HG03196 (cell line): ENCODE results near the gene PLEKHA7.

ENCODE experiments used
- ATAC-seq: cut with Tn5 transposase; IDR thresholded peaks from one replicate; pipeline ENCODE4 v1.9.1; 2021; ENCODE audit not compliant: unreplicated experiment

The PLEKHA7 gene

GRCh38 chr11:16777613-16777975 is 236.6 kb downstream of the PLEKHA7 start:
- ATAC-seq = no peak

DNA sequence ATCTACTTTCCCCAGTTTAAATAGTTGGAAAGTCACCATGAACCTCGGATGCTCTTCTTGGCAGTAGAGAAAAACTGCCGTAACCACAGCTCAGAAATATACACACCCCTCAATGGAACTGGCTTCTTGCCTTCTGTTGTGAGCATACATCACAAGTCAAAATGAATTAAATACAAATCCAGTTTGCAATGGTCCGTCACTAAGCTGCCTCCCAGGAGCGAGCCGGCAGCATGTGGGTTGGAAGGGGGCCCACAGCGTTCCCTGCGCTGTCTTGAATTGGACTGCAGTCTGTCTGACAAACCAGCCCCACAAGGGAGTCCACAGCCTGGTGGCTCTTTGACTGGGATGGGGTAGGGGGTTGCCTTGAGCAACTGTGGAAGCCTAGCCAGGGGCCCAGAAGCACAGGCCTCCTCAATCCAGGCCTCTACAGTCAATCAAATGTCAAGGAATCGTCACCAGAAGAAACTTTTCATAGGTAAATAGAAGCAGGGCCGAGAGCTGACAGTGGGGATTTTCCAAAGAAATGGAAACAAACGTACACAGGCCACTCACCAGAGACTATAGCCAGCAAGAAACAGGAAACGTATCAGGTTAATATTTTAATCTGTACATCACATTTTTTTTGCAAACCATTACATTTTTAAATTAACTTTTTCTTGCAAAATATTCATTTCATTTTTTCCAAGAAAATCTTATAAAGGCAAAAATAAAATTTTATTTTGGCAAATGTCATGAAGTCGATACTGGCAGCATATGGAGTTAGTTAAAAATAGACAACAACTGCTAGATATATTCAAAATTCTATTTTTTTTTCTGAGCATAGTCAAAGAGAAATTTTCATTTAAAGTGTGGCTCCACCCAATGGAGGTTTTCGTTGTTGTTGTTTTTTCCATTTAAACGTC is 237.3 kb downstream of the PLEKHA7 start:
- ATAC-seq = no peak

GRCh38 chr11:16775614-16776283 is 238.5 kb downstream of the PLEKHA7 start:
- no peak for ATAC-seq

DNA sequence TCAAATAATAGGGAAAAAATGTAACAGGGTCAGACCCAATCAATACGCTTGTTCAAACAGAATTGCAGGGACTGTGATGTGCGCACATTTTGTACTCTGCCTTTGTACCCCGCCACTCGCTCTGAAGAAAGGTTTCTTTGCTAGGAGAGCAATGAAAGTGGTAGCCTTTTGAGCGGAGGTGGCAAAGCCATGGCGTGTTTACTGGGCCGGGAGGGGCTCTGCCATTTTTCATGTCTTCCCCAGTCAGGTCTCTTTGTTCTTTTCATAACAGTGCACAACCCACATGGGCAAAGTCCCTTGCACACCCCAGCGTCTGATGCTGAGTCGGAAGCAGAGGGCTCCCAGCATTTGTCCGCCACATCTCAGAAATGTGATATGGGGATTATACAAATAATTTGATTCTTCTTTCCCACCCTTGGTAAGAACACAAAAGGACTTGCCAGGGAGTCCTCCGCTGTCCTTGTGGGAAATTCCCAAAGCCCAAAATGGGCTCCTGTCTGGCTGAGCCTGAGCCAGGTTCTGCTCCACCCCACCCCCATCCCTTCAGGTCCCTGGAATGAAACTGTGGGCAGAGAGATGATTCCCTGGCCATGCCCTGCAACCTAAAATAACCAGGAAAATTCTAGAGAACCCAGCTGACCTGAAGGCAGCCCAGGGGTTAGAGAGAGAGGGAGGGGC is 239.1 kb downstream of the PLEKHA7 start:
- ATAC-seq = no peak

DNA sequence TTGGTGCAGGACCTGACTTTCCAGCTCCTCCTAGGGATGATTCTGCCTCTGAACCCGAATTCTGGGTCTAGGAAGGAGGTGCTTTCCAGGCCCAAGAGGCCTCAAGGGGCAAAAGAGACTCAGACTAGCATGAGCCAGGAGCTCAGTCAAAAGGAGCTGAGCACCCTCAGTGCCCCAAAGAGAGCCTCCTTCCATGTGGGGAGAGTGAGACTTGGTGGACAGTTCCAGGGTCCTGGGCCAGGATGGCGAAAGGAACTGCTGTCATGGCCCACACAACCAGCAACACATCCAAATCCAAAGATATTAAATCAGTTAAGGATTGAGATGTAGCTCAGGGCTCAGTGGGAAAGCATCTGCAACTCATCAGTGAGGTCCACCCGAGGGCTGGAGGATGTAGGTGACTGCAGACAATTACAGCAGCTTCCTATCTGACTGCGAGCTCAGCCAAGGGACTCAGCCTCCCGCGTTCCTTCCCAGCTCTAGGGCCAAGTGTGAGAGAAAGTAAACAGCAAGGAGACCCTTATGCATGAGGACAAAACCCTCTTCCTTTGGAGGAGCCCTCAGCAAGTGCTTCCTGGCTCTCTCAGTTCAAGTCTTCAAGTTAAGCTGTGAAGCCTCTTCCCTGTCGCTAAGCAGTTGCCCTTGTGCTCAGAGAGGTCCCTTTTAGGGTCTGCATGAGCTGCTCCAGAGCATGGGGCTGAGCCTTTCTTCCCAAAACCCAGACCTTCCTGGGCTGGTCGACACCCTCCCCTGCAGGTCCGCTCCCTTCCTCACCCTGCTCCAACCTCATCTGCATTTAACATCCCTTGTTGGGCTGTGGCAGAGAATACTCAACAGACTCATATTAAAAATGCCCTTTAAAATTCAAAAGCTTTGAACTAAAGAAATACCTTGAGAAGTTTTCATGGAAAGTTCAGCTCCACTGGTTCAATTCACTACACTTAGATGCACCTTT is 240.0 kb downstream of the PLEKHA7 start:
- ATAC-seq = no peak

- no peak for ATAC-seq
Measured at GRCh38 chr11:16772141-16772512, 242.1 kb downstream of the PLEKHA7 start.

DNA sequence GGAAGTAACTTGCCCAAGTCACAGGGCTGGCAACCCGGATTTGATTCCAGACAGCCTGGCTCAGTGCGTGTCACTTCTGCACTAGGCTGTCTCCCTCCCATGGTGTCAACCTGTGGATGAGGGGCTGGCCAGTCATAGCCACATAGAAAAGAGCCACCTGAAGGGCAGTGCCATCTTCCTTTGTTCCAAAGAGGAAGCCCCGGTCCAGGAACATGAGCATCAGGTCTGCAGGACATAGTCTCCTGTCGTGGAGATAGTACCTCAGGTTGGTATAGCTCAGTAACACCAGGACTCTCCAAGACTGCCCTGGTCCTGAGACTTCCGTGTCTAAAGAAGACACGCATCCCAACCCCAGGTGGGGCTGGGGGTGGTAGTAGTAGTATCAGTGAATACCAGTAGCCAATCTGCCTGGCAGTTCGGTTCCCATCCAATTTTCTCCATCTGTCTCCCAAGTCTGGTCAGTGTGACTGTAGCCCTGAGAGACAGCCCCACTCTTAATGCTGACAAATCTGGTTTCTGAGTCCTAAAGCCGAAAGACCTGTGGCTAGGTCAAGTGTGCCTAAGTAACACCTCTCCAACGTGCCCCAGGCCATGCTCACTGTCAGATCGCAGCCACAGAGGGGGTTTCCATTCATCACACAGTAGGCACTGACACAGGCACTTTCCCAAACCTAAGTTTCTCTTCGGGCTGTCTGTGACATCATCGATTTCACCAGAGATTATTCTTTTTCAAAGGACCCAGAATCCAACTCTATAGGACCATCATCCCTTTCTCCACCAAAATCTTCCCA is 242.7 kb downstream of the PLEKHA7 start:
- no peak for ATAC-seq

DNA sequence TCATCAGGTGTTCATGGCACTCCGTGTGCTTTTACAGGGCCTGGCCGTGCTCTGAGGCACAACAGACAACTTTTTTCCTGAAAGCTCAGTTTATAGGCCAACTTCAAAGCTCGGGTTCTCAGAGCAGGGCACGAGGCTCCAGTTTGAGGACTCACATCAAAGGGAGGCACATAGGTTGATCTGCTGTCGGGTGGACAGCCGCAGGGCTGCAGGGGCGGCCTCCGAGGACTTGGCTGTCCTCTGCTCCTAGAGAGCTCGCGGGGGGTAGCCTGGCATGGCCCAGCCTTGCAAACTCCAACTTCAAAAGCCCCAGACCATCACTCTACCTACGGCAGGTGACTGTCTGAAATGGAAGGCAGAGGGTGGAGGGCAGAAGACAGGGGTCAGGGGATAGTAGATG is 244.2 kb downstream of the PLEKHA7 start:
- no peak for ATAC-seq

- ATAC-seq = no peak
Measured at GRCh38 chr11:16769386-16769785, 244.8 kb downstream of the PLEKHA7 start.

DNA sequence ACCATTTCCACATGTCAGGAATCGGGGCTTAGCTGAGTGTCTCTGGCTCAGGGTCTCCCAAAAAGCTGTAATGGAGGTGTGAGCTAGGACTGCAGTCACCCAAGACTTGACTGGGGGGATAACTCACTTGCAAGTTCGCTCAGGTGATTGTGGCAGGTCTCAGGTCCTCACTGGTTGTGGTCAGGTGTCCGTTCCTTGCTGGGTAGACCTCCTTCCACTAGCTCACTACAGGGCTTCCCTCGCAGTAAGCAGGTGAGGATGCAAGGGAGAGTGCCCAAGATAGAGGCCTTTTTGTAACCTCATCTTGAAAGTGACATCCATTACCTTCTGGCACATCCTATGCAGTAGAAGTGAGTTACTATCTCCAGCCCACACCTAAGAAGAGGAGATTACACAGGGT is 246.3 kb downstream of the PLEKHA7 start:
- no peak for ATAC-seq

GRCh38 chr11:16767137-16767536 is 247.1 kb downstream of the PLEKHA7 start:
- no peak for ATAC-seq

DNA sequence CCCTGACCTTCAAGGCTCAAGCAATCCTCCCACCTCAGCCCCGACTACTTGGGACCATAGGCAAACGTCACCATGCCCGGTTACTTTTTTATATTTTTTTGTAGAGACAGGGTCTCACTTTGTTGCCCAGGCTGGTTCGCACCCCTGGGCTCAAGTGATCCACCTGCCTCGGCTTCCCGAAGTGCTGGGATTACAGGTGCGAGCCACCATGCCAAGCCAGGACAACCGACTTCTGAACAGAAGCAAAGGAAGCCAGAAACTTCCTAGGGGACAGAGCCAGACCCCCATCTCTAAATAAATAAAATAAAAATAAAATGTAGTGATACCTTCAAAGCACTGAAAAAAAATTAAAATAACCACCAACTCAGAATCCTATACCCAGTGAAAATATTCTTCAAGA is 249.3 kb downstream of the PLEKHA7 start:
- no peak for ATAC-seq

DNA sequence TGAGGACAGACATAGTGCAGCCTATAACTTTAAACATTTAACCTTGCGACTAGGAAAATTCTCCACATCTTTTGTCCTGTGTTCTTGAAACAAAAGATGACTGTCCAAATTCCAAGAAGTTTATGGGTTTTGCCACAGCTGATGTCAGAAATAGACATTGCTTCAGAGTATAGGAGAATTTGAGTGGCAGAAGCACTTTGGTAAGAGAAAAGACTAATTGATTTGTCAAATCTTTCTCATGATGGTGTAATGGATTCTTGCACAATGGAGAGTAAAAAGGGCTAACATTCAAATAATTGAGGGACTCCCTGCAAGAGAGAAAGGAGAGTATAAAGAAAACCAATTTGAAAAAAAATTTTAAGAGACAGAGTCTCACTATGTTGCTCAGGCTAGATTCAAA is 250.5 kb downstream of the PLEKHA7 start:
- ATAC-seq = no peak

- no peak for ATAC-seq
Measured at GRCh38 chr11:16759857-16760508, 254.2 kb downstream of the PLEKHA7 start.

DNA sequence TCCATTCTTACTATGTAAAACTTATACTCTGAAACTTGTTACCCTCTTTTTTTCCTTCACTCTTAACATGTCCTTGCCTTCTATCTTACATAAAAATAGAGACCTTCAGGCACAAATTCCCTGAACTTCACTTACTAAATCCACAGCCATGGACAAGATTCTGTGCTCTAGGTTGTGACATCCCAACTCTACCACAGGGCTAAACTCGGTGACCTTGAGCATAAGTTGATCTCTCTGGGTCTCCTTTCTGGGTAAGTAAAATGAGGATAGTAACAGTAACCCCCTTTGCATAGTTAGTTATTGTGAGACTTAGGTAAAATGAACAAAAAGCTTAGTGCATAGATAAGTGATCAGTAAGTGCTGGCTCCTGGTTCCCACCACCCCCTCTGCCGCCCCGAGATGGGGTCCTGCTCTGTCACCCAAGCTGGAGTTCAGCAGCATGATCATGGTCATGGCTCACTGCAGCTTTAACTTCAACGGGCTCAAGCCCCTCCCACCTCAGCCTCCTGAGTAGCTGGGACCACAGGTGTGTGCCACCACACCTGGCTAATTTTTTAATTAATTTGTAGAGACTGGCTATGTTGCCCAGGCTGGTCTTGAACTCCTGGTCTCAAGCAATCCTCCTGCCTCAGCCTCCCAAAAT is 255.7 kb downstream of the PLEKHA7 start:
- no peak for ATAC-seq

DNA sequence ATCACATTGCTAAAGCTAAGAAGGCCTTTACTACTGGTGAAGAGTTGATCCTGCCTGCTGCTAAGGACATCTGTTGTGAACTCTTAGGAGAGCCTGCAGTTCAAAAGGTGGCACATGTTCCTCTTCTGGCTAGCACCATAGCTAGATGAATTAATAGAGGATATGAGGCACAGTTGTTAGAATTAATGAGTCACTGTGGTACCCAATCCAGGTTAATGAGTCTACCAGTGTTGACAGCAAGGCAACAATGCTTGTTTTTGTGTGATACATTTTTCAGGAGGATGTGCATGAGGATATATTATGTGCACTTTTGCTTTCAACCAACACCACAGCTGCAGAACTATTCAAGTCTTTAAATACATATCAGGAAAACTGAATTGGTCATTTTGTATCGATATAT is 263.8 kb downstream of the PLEKHA7 start:
- ATAC-seq = peak; percentile 62

GRCh38 chr11:16749666-16750065 is 264.5 kb downstream of the PLEKHA7 start:
- ATAC-seq = no peak

DNA sequence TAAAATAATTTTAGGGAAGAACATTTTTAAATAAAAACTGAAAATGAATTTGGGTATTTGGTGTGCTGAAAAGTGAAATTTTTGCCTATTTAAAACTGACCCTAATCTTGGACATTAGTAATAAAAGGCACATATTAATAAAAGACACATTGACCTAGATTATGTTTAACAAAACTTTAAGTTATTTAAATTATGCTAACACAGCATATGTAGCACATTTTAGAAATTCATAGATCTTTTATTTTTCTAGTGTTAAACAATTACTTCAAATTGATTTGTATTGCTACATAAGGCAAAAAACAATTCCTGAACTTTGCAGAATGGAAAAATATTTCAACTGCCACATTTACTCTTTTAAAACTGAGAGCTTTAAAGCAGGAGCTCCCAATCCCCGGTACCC is 265.1 kb downstream of the PLEKHA7 start:
- no peak for ATAC-seq
